Stimulated activated CD4-positive, alpha-beta T cell treated with anti-CD3 and anti-CD28 coated beads, TNF-alpha, amount 100 ng/mL, for 1 hour (primary cell): ENCODE data around the gene CLEC6A.
"Not testable (repeated sequence)": the region's sequence is repeated elsewhere in the genome, so short reads cannot be mapped to it uniquely, and the experiment has no call there.

Experiments
- DNase-seq, 3 donors: peaks; one replicate each; pipeline ENCODE4 v3.0.0-alpha.2; 2020; ENCODE audit warnings: low read depth in 3 of 3, low spot score in 1 of 3

The CLEC6A gene

GRCh38 chr12:8455727-8456360 lies at the start of gene CLEC6A:
TSS of gene CLEC6A (plus strand) at chr12:8455962. CDS start at chr12:8456112, 150 bp downstream.
- no peak for DNase-seq

- not testable (repeated sequence) for DNase-seq
Observed at GRCh38 chr12:8419576-8419975, 36.2 kb upstream of the CLEC6A start.

GRCh38 chr12:8420506-8420905 lies 35.3 kb upstream of the CLEC6A start:
- DNase-seq: no peak

- not testable (repeated sequence) for DNase-seq
Observed at GRCh38 chr12:8444536-8445278, 11.1 kb upstream of the CLEC6A start.

GRCh38 chr12:8445731-8446130 lies 10.0 kb upstream of the CLEC6A start:
- no peak for DNase-seq

- DNase-seq: no peak
Observed at GRCh38 chr12:8446642-8447547, 8.9 kb upstream of the CLEC6A start.

GRCh38 chr12:8449355-8449859 lies 6.4 kb upstream of the CLEC6A start:
- no peak for DNase-seq

- DNase-seq: no peak
Observed at GRCh38 chr12:8452036-8452435, 3.7 kb upstream of the CLEC6A start.

GRCh38 chr12:8453021-8453513 lies 2.7 kb upstream of the CLEC6A start:
- DNase-seq: no peak

GRCh38 chr12:8453796-8454195 lies 2.0 kb upstream of the CLEC6A start:
- DNase-seq: no peak

GRCh38 chr12:8455271-8455670 lies 491 bp upstream of the CLEC6A start:
- DNase-seq: no peak

- DNase-seq: no peak
Observed at GRCh38 chr12:8461426-8461825, 5.7 kb downstream of the CLEC6A start.

- DNase-seq: no peak
Observed at GRCh38 chr12:8465301-8465996, 9.7 kb downstream of the CLEC6A start.

GRCh38 chr12:8466241-8466640 lies 10.5 kb downstream of the CLEC6A start:
- no peak for DNase-seq

- no peak for DNase-seq
Observed at GRCh38 chr12:8471090-8471489, 15.3 kb downstream of the CLEC6A start.

- DNase-seq: no peak
Observed at GRCh38 chr12:8475508-8476203, 19.9 kb downstream of the CLEC6A start.

- DNase-seq: no peak
Observed at GRCh38 chr12:8482571-8483061, 26.9 kb downstream of the CLEC6A start.

GRCh38 chr12:8483079-8483478 lies 27.3 kb downstream of the CLEC6A start:
- no peak for DNase-seq

- no peak for DNase-seq
Observed at GRCh38 chr12:8491646-8492530, 36.1 kb downstream of the CLEC6A start.
